IMR-90 (cell line): ENCODE results near the gene HTN1. TPM values are rescaled to one million over a fixed set of nuclear protein-coding genes. Genes with fewer than 3 reads are reported as not detected.
"Not testable (repeated sequence)": the region's sequence is repeated elsewhere in the genome, so short reads cannot be mapped to it uniquely, and the experiment has no call there.

ENCODE experiments used
- ATAC-seq: fragments of 200-7000 bp; cut with Tn5 transposase; 2 replicates; pipeline ENCODE4 v1.9.1; 2020; ENCODE audit warnings: low read depth, mild to moderate bottlenecking, moderate library complexity
- BruUV-seq: library from RNA; stranded (reverse); fragments of 400-500 nt; replicated peaks from 2 replicates; lab custom pipeline; 2021; lab: Mats Ljungman, UMichigan
- CTCF ChIA-PET: fragments of 300-600 bp; formaldehyde crosslinking; extraction: SDS; loops from one replicate; lab custom pipeline; 2021; ENCODE audit warnings: antibody characterized with exemption; lab: Yijun Ruan, JAX
- POLR2A ChIA-PET: fragments of 300-600 bp; sonication (Branson Sonifier 250); formaldehyde crosslinking; loops from one replicate; lab custom pipeline; 2022; ENCODE audit warnings: antibody characterized with exemption; ENCODE audit not compliant: unreplicated experiment; lab: Charles Lee
- DNase-seq: peaks from one replicate; pipeline ENCODE4 v3.0.0; 2013
- H2AFZ ChIP-seq: replicated peaks from 2 replicates; pipeline ENCODE3; 2013; ENCODE audit warnings: low read length, mild to moderate bottlenecking; ENCODE audit not compliant: poor library complexity
- H2AK5ac ChIP-seq: 2 replicates; pipeline ENCODE4 v1.6.1; 2013; ENCODE audit warnings: low read depth, low read length, inconsistent platforms
- H2AK9ac ChIP-seq: replicated peaks from 2 replicates; pipeline ENCODE3; 2013; ENCODE audit warnings: mild to moderate bottlenecking, low read depth, low read length, moderate library complexity; ENCODE audit not compliant: poor library complexity
- H2BK120ac ChIP-seq: 2 replicates; pipeline ENCODE4 v1.6.1; 2013; ENCODE audit warnings: low read depth, low read length, inconsistent platforms
- H2BK15ac ChIP-seq: 3 replicates; pipeline ENCODE4 v1.6.1; 2013; ENCODE audit warnings: low read depth, low read length, inconsistent platforms
- H2BK20ac ChIP-seq: 2 replicates; pipeline ENCODE4 v1.6.1; 2013; ENCODE audit warnings: low read depth, mild to moderate bottlenecking, inconsistent platforms, low read length, moderate library complexity
- H2BK5ac ChIP-seq: 2 replicates; pipeline ENCODE4 v1.6.1; 2013; ENCODE audit warnings: mild to moderate bottlenecking, low read depth, low read length, inconsistent platforms; ENCODE audit not compliant: poor library complexity, severe bottlenecking
- H3K14ac ChIP-seq: replicated peaks from 2 replicates; pipeline ENCODE4 v1.6.1; 2013; ENCODE audit warnings: low read depth, low read length, inconsistent platforms
- H3K18ac ChIP-seq: 2 replicates; pipeline ENCODE4 v1.6.1; 2013; ENCODE audit warnings: low read depth, low read length, control low read depth
- H3K23ac ChIP-seq: 2 replicates; pipeline ENCODE4 v1.6.1; 2013; ENCODE audit warnings: low read depth, low read length, inconsistent platforms
- H3K27ac ChIP-seq: 2 replicates; pipeline ENCODE4 v1.5.1; 2013; ENCODE audit warnings: mild to moderate bottlenecking, control low read depth, low read length; ENCODE audit not compliant: insufficient read depth
- H3K27me3 ChIP-seq: 2 replicates; pipeline ENCODE4 v1.6.1; 2013; ENCODE audit warnings: low read length; ENCODE audit not compliant: control insufficient read depth, insufficient read depth
- H3K36me3 ChIP-seq: 2 replicates; pipeline ENCODE4 v1.6.1; 2013; ENCODE audit warnings: low read length, mixed read lengths; ENCODE audit not compliant: control insufficient read depth, insufficient read depth
- H3K4ac ChIP-seq: 2 replicates; pipeline ENCODE4 v1.6.1; 2013; ENCODE audit warnings: low read depth, low read length, inconsistent platforms
- H3K4me1 ChIP-seq: 2 replicates; pipeline ENCODE4 v1.6.1; 2013; ENCODE audit warnings: low read length, mixed read lengths; ENCODE audit not compliant: control insufficient read depth, insufficient read depth
- H3K4me2 ChIP-seq: 2 replicates; pipeline ENCODE4 v1.6.1; 2013; ENCODE audit warnings: low read depth, mild to moderate bottlenecking, control low read depth, low read length, moderate library complexity
- H3K4me3 ChIP-seq: 2 replicates; pipeline ENCODE4 v1.5.1; 2013; ENCODE audit warnings: low read depth, mild to moderate bottlenecking, control low read depth, low read length, moderate library complexity; ENCODE audit not compliant: insufficient read depth
- H3K56ac ChIP-seq: 2 replicates; pipeline ENCODE4 v1.6.1; 2013; ENCODE audit warnings: low read length, inconsistent platforms; ENCODE audit not compliant: insufficient read depth; ENCODE audit errors: extremely low read depth
- H3K79me1 ChIP-seq, 2 experiments: 2 replicates each; pipeline ENCODE4 v1.6.1; 2013; ENCODE audit warnings: low read length in 2 of 2, inconsistent platforms in 1 of 2, low read depth in 1 of 2
- H3K9ac ChIP-seq: 2 replicates; pipeline ENCODE4 v1.6.1; 2013; ENCODE audit warnings: low read depth, low read length, control low read depth
- H3K9me1 ChIP-seq: 2 replicates; pipeline ENCODE4 v1.6.1; 2013; ENCODE audit warnings: low read length, inconsistent platforms; ENCODE audit not compliant: insufficient read depth
- H3K9me3 ChIP-seq: 2 replicates; pipeline ENCODE4 v1.6.1; 2013; ENCODE audit warnings: low read length; ENCODE audit not compliant: control insufficient read depth, insufficient read depth
- H4K20me1 ChIP-seq: 2 replicates; pipeline ENCODE4 v1.6.1; 2013; ENCODE audit warnings: low read length, inconsistent platforms; ENCODE audit not compliant: insufficient read depth
- H4K5ac ChIP-seq: 2 replicates; pipeline ENCODE4 v1.6.1; 2013; ENCODE audit warnings: mild to moderate bottlenecking, low read depth, low read length, control low read depth
- H4K8ac ChIP-seq, 2 experiments: 2 replicates each; pipeline ENCODE4 v1.6.1; 2013; ENCODE audit warnings: low read depth in 2 of 2, low read length in 2 of 2, control low read depth in 1 of 2, inconsistent platforms in 1 of 2
- H4K91ac ChIP-seq: 2 replicates; pipeline ENCODE4 v1.6.1; 2013; ENCODE audit warnings: low read depth, low read length, inconsistent platforms; ENCODE audit not compliant: insufficient read depth
- WGBS, 2 experiments: methylation state at CpG; one replicate each; pipeline versions ENCODE4 v1.1.5 to v1.1.7; 2013; ENCODE audit warnings: missing lambda C conversion rate in 2 of 2; ENCODE audit not compliant: insufficient read length in 1 of 2; ENCODE audit errors: extremely low coverage in 2 of 2; 5-methylcytosine and 5-hydroxymethylcytosine counted together
- dilution Hi-C: fragments of 300-500 bp; cut with HindIII; formaldehyde crosslinking; loops from one replicate; pipeline ENCODE4 v1.14.3; 2018; ENCODE audit warnings: low sequenced_read_pairs; ENCODE audit not compliant: unreplicated experiment
- in situ Hi-C: fragments of 300-500 bp; cut with MboI; formaldehyde crosslinking; loops from 3 replicates; pipeline ENCODE4 v1.14.3; 2019; ENCODE audit warnings: low sequenced_read_pairs, inconsistent platforms, mixed read lengths
- intact Hi-C: fragments of 100-400 bp; cut with micrococcal nuclease; formaldehyde crosslinking; loops from 2 replicates; pipeline ENCODE4 v1.10.0; 2022
- polyA plus RNA-seq, 3 experiments: library from polyadenylated mRNA; depleted of rRNA; stranded (reverse); fragments of >200 nt; gene quantifications; 2 replicates each; pipeline ENCODE4 v1.2.3, GENCODE V29; 2012; ENCODE audit warnings: low replicate concordance in 1 of 3
- total RNA-seq: library from RNA; depleted of rRNA; stranded (reverse); fragments of >200 nt; gene quantifications from 2 replicates; pipeline ENCODE4 v1.2.3, GENCODE V29; 2012

HTN1 gene
- total and polyA plus RNA-seq, 2 of the 4 experiments (the other 2 are of a cell fraction): not detected

DNA sequence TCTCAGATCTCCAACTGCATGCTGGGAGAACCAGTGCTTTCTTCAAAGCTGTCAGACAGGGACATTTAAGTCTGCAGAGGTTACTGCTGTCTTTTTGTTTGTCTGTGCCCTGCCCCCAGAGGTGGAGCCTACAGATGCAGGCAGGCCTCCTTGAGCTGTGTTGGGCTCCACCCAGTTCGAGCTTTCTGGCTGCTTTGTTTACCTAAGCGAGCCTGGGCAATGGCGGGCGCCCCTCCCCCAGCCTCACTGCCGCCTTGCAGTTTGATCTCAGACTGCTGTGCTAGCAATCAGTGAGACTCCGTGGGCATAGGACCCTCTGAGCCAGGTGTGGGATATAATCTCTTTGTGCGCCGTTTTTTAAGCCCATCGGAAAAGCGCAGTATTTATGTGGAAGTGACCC, 31.2 kb upstream of the HTN1 start:
- no CpG with 5 or more reads among the region's 10 CpGs for WGBS, 2 experiments
- H3K56ac ChIP-seq, H4K8ac ChIP-seq, intact Hi-C loops, H3K4ac ChIP-seq, H3K23ac ChIP-seq, H3K14ac ChIP-seq, BruUV-seq, in situ Hi-C loops, H4K20me1 ChIP-seq, H4K91ac ChIP-seq, DNase-seq, H2BK120ac ChIP-seq, CTCF ChIA-PET, H4K5ac ChIP-seq, H3K18ac ChIP-seq, H2AK9ac ChIP-seq, H2AK5ac ChIP-seq, H2BK20ac ChIP-seq, H2BK15ac ChIP-seq, H3K9me3 ChIP-seq, H3K4me3 ChIP-seq, H3K79me1 ChIP-seq, POLR2A ChIA-PET, H3K4me2 ChIP-seq, dilution Hi-C loops, H3K9me1 ChIP-seq, H2BK5ac ChIP-seq, H3K4me1 ChIP-seq, H3K27ac ChIP-seq, H2AFZ ChIP-seq, H3K9ac ChIP-seq, ATAC-seq, H3K36me3 ChIP-seq, H3K27me3 ChIP-seq: not testable (repeated sequence)
